ENCODE results near the gene BMS1. TPM values are rescaled to one million over a fixed set of nuclear protein-coding genes. Genes with fewer than 3 reads are reported as not detected.

BMS1 gene
- total RNA-seq, 1 experiment from 2014 or later: 35.9 TPM

DNA sequence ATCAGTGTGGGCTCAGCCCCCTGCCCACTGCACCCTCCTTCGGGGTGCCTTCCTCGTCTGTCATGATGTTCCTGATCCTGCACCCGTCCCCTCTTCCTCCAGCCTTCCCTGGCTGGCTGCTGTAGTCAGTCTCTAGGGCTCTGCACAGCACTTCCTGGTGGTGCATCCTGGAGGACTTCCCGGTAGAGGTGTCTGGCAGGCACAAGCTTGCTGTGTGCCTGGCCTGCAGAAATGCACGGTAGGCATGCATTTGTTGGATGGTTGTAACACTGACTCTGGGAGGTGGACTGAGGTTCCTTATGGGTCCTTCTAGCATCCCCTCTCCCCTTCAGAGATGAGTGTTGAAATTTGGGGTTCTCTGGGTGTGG, 92.8 kb downstream of the BMS1 start:
- CTCF ChIA-PET: no interaction called here
- POLR2A ChIA-PET (ENCODE audit: low non-redundant PET): no interaction called here
- Histone ChIP-seq H3K4me3 (ENCODE audit: low read depth, low read length, poor library complexity, severe bottlenecking) (no peak overlapping the region), H3K36me3 (ENCODE audit: insufficient read depth, low read length, poor library complexity, severe bottlenecking) (no peaks in the 10 kb centered on the region), H3K27me3 (replicated peaks; ENCODE audit: insufficient read depth, low read depth, low read length, poor library complexity) (no peaks in the 10 kb centered on the region), H3K4me1 (ENCODE audit: insufficient read depth, low read length, poor library complexity, severe bottlenecking) (peaks cover 12% of the 10 kb centered on the region), H3K9me3 (ENCODE audit: low read depth, low read length, poor library complexity, severe bottlenecking) (no peaks in the 10 kb centered on the region), H3K27ac (ENCODE audit: low read depth, low read length, poor library complexity, severe bottlenecking) (no peak overlapping the region)
- no TSS peak for BruUV-seq (replicated peaks)
- no peak for DNase-seq (ENCODE audit: low spot score)
- intact Hi-C loops (cut with micrococcal nuclease; ENCODE audit: unreplicated experiment): no loop called here
- no peak for TF ChIP-seq EZH2 (IDR thresholded peaks at IDR 0.05; ENCODE audit: borderline replicate concordance, low read depth, low read length, poor library complexity, severe bottlenecking)
- no peak for TF ChIP-seq CTCF (conservative IDR thresholded peaks at IDR 0.05; ENCODE audit: low read depth, low read length)

- DNase-seq (ENCODE audit: low spot score): peak; percentile 66
- no peak for TF ChIP-seq CTCF (conservative IDR thresholded peaks at IDR 0.05; ENCODE audit: low read depth, low read length)
- no peak for TF ChIP-seq EZH2 (IDR thresholded peaks at IDR 0.05; ENCODE audit: borderline replicate concordance, low read depth, low read length, poor library complexity, severe bottlenecking)
- no TSS peak for BruUV-seq (replicated peaks)
- H3K4me3 ChIP-seq (ENCODE audit: low read depth, low read length, poor library complexity, severe bottlenecking): no peak overlapping the region
- no peaks in the 10 kb centered on the region for H3K27me3 ChIP-seq (replicated peaks; ENCODE audit: insufficient read depth, low read depth, low read length, poor library complexity)
- H3K4me1 ChIP-seq (ENCODE audit: insufficient read depth, low read length, poor library complexity, severe bottlenecking): peaks cover 12% of the 10 kb centered on the region
- H3K27ac ChIP-seq (ENCODE audit: low read depth, low read length, poor library complexity, severe bottlenecking): no peak overlapping the region
- H3K36me3 ChIP-seq (ENCODE audit: insufficient read depth, low read length, poor library complexity, severe bottlenecking): no peaks in the 10 kb centered on the region
- intact Hi-C loops (cut with micrococcal nuclease; ENCODE audit: unreplicated experiment): no loop called here
- POLR2A ChIA-PET (ENCODE audit: low non-redundant PET): no interaction called here
- CTCF ChIA-PET: no interaction called here
- no peaks in the 10 kb centered on the region for H3K9me3 ChIP-seq (ENCODE audit: low read depth, low read length, poor library complexity, severe bottlenecking)
Observed at GRCh38 chr10:42875798-42876341, 93.3 kb downstream of the BMS1 start.

DNA sequence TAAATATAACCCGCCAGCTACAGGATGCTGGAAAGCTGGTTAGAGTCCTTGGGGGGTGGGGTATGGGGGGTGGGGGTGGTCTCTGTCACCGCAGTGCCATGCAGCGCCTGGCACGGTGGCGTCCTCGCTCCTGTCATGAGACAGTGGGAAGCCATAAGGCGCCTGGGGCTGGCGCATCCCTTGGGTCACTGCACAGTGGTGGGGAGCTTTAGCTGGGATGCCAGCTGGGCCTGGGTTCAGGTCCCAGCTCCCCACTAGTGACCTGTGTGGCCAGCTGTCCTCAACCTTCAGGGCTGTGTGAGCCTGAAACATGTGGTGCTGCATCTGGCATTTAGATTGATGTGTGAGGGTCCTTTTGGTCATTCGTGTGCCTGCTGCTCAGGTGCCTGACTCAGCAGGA, 93.9 kb downstream of the BMS1 start:
- peaks cover 12% of the 10 kb centered on the region for H3K4me1 ChIP-seq (ENCODE audit: insufficient read depth, low read length, poor library complexity, severe bottlenecking)
- intact Hi-C loops (cut with micrococcal nuclease; ENCODE audit: unreplicated experiment): no loop called here
- H3K36me3 ChIP-seq (ENCODE audit: insufficient read depth, low read length, poor library complexity, severe bottlenecking): no peaks in the 10 kb centered on the region
- H3K9me3 ChIP-seq (ENCODE audit: low read depth, low read length, poor library complexity, severe bottlenecking): no peaks in the 10 kb centered on the region
- no peak overlapping the region for H3K27ac ChIP-seq (ENCODE audit: low read depth, low read length, poor library complexity, severe bottlenecking)
- no peak for DNase-seq (ENCODE audit: low spot score)
- TF ChIP-seq EZH2 (IDR thresholded peaks at IDR 0.05; ENCODE audit: borderline replicate concordance, low read depth, low read length, poor library complexity, severe bottlenecking): no peak
- TF ChIP-seq CTCF (conservative IDR thresholded peaks at IDR 0.05; ENCODE audit: low read depth, low read length): no peak
- no TSS peak for BruUV-seq (replicated peaks)
- H3K4me3 ChIP-seq (ENCODE audit: low read depth, low read length, poor library complexity, severe bottlenecking): no peak overlapping the region
- ChIA-PET POLR2A (ENCODE audit: low non-redundant PET) (no interaction called here), CTCF (no interaction called here)
- no peaks in the 10 kb centered on the region for H3K27me3 ChIP-seq (replicated peaks; ENCODE audit: insufficient read depth, low read depth, low read length, poor library complexity)
